ENCODE measurements around the gene HDAC6. TPM values are rescaled to one million over a fixed set of nuclear protein-coding genes. Genes with fewer than 3 reads are reported as not detected.

HDAC6 gene
- total and polyA plus RNA-seq, 2 of the 13 experiments (the other 11 are each of a cell fraction or from before 2014, with no cell fraction given) = 80.4 to 93.6 TPM

- H3K4me3 ChIP-seq (replicated peaks in 1 of 3; ENCODE audit: insufficient read depth in 1 of 3, low read depth in 2 of 3, low read length in 3 of 3) = no peak overlapping the region
- BruUV-seq (replicated peaks) = no TSS peak
- no peaks in the 10 kb centered on the region for H3K79me2 ChIP-seq (ENCODE audit: insufficient read depth, low read length)
- no peak overlapping the region for H2AFZ ChIP-seq (ENCODE audit: low read length)
- H4K20me1 ChIP-seq (ENCODE audit: insufficient read depth, low read length) = no peaks in the 10 kb centered on the region
- no peaks in the 10 kb centered on the region for H3K9me3 ChIP-seq (ENCODE audit: low read length)
- CTCF ChIA-PET (ENCODE audit: low intra/inter-chr PET ratio, low total read pairs) = no interaction called here
- H3K36me3 ChIP-seq (replicated peaks in 1 of 2; ENCODE audit: control insufficient read depth in 1 of 2, insufficient read depth in 2 of 2, low read length in 2 of 2) = no peaks in the 10 kb centered on the region
- no peak overlapping the region for H3K27ac ChIP-seq (ENCODE audit: extremely low read length, insufficient read depth, low read length)
- FAIRE-seq (no peak), DNase-seq (ENCODE audit: low spot score) (no peak), ATAC-seq (no peak)
- intact Hi-C loops (cut with micrococcal nuclease; ENCODE audit: unreplicated experiment) = no loop called here
- TF ChIP-seq AKAP8 (CRISPR knock-in tag; IDR thresholded peaks at IDR 0.05) = no peak
- TF ChIP-seq DPF2 (CRISPR knock-in tag; IDR thresholded peaks at IDR 0.05; ENCODE audit: borderline replicate concordance, low read depth) = no peak
- TF ChIP-seq ZNF292 (CRISPR knock-in tag; IDR thresholded peaks at IDR 0.05; ENCODE audit: borderline replicate concordance, low read depth) = no peak
- TF ChIP-seq KDM2A (CRISPR knock-in tag; IDR thresholded peaks at IDR 0.05; ENCODE audit: borderline replicate concordance, low read depth) = no peak
- no peak for TF ChIP-seq NPAS2 (CRISPR knock-in tag; IDR thresholded peaks at IDR 0.05; ENCODE audit: borderline replicate concordance)
- TF ChIP-seq FOSL1 (CRISPR knock-in tag; IDR thresholded peaks at IDR 0.05; ENCODE audit: borderline replicate concordance) = no peak
- TF ChIP-seq GTF3A (CRISPR knock-in tag; conservative IDR thresholded peaks at IDR 0.05) = no peak
- TF ChIP-seq ZNF367 (CRISPR knock-in tag; IDR thresholded peaks at IDR 0.05; ENCODE audit: borderline replicate concordance) = no peak
- no peak for TF ChIP-seq ZNF33A (CRISPR knock-in tag; IDR thresholded peaks at IDR 0.05; ENCODE audit: borderline replicate concordance)
- no peak for TF ChIP-seq MAFF (IDR thresholded peaks at IDR 0.05; ENCODE audit: low read depth, low read length)
- no peak for TF ChIP-seq TFAP4 (IDR thresholded peaks at IDR 0.05; ENCODE audit: borderline replicate concordance, low read depth)
- TF ChIP-seq SSRP1 (CRISPR knock-in tag; IDR thresholded peaks at IDR 0.05) = no peak
- no peak for TF ChIP-seq ZNF562 (CRISPR knock-in tag; IDR thresholded peaks at IDR 0.05; ENCODE audit: borderline replicate concordance)
- no peak for TF ChIP-seq ZBTB39 (CRISPR knock-in tag; IDR thresholded peaks at IDR 0.05)
- no peak for TF ChIP-seq KMT2A (CRISPR knock-in tag; IDR thresholded peaks at IDR 0.05)
- no peak for TF ChIP-seq ZNF775 (CRISPR knock-in tag; IDR thresholded peaks at IDR 0.05; ENCODE audit: borderline replicate concordance)
- no peak for TF ChIP-seq PRMT3 (CRISPR knock-in tag; IDR thresholded peaks at IDR 0.05; ENCODE audit: borderline replicate concordance, low read depth)
- TF ChIP-seq IRF9 (CRISPR knock-in tag; IDR thresholded peaks at IDR 0.05; ENCODE audit: borderline replicate concordance) = no peak
- WGBS (ENCODE audit: low lambda C conversion rate) = 100% methylated on average over 1 of the region's 4 CpGs
- in situ Hi-C loops (cut with HindIII; ENCODE audit: extremely low pct_ligation_motif_present, low pct_unique_long_range_greater_than_20kb) = no loop called here
- peaks cover 38% of the 10 kb centered on the region for H3K4me1 ChIP-seq (ENCODE audit: insufficient read depth, low read length)
- H3K27me3 ChIP-seq (ENCODE audit: control insufficient read depth in 1 of 2, insufficient read depth in 2 of 2, low read length in 2 of 2) = no peaks in the 10 kb centered on the region
- POLR2A ChIA-PET = no interaction called here
- no peak overlapping the region for H3K9ac ChIP-seq (ENCODE audit: insufficient read depth, low read depth, low read length)
- H3K4me2 ChIP-seq (ENCODE audit: low read depth, low read length) = no peak overlapping the region
Observed at GRCh38 chrX:48793935-48794334, 7.9 kb upstream of the HDAC6 start.

Data from HepG2 (cell line).